GM23248 (cell line): Measurements from ENCODE around the gene JAML. TPM values are rescaled to one million over a fixed set of nuclear protein-coding genes. Genes with fewer than 3 reads are reported as not detected.

Source experiments
- DNase-seq: peaks from one replicate; pipeline ENCODE4 v3.0.0-alpha.2; 2015
- H2AFZ ChIP-seq: fragments of 200-600 bp; sonication (generic); 2 replicates; pipeline ENCODE4 v1.6.1; 2016; ENCODE audit warnings: antibody characterized with exemption
- H3F3A ChIP-seq: fragments of 200-600 bp; sonication (generic); 2 replicates; pipeline ENCODE4 v1.6.1; 2016; ENCODE audit warnings: mild to moderate bottlenecking, antibody characterized with exemption, mixed run types; ENCODE audit not compliant: insufficient read depth
- H3K27ac ChIP-seq: fragments of 200-600 bp; sonication (generic); 2 replicates; pipeline ENCODE4 v1.5.1; 2016; ENCODE audit warnings: mild to moderate bottlenecking
- H3K27me3 ChIP-seq: fragments of 200-600 bp; sonication (generic); replicated peaks from 2 replicates; pipeline ENCODE4 v1.6.1; 2016; ENCODE audit warnings: mild to moderate bottlenecking; ENCODE audit not compliant: insufficient read depth
- H3K36me3 ChIP-seq: fragments of 200-600 bp; sonication (generic); 2 replicates; pipeline ENCODE4 v1.6.1; 2016; ENCODE audit warnings: low read depth, mild to moderate bottlenecking
- H3K4me1 ChIP-seq: fragments of 200-600 bp; sonication (generic); 2 replicates; pipeline ENCODE4 v1.6.1; 2016; ENCODE audit warnings: mild to moderate bottlenecking; ENCODE audit not compliant: insufficient read depth
- H3K4me2 ChIP-seq: fragments of 200-600 bp; sonication (generic); one replicate; pipeline ENCODE4 v1.6.1; 2016; ENCODE audit warnings: mild to moderate bottlenecking; ENCODE audit not compliant: unreplicated experiment
- H3K4me3 ChIP-seq: fragments of 200-600 bp; sonication (generic); 2 replicates; pipeline ENCODE4 v1.5.1; 2016; ENCODE audit warnings: mild to moderate bottlenecking
- H3K79me2 ChIP-seq: fragments of 200-600 bp; sonication (generic); 2 replicates; pipeline ENCODE4 v1.6.1; 2016; ENCODE audit warnings: mild to moderate bottlenecking; ENCODE audit not compliant: insufficient read depth
- H3K9ac ChIP-seq: fragments of 200-600 bp; sonication (generic); 2 replicates; pipeline ENCODE4 v1.6.1; 2016; ENCODE audit warnings: mild to moderate bottlenecking
- H3K9me2 ChIP-seq: fragments of 200-600 bp; sonication (generic); 2 replicates; pipeline ENCODE4 v1.6.1; 2016; ENCODE audit warnings: mixed run types, mild to moderate bottlenecking, moderate library complexity; ENCODE audit not compliant: insufficient read depth
- H3K9me3 ChIP-seq: fragments of 200-600 bp; sonication (generic); one replicate; pipeline ENCODE4 v1.6.1; 2017; ENCODE audit warnings: low read depth
- H4K20me1 ChIP-seq: fragments of 200-600 bp; sonication (generic); 2 replicates; pipeline ENCODE4 v1.6.0; 2016; ENCODE audit not compliant: insufficient read depth
- EZH2 ChIP-seq: fragments of 200-600 bp; sonication (generic); IDR thresholded peaks from 2 replicates; pipeline ENCODE4 v1.6.1; 2018; ENCODE audit warnings: antibody characterized with exemption, mild to moderate bottlenecking; ENCODE audit not compliant: insufficient read depth, poor library complexity, severe bottlenecking
- EZH2phosphoT487 ChIP-seq: fragments of 200-600 bp; sonication (generic); IDR thresholded peaks from 2 replicates; pipeline ENCODE4 v1.6.1; 2018; ENCODE audit warnings: antibody characterized with exemption, moderate library complexity, mild to moderate bottlenecking, low read depth; ENCODE audit not compliant: insufficient read depth
- WGBS, 2 experiments: methylation state at CpG; one replicate each; pipeline ENCODE4 v1.1.6; 2015 to 2017; ENCODE audit warnings: low lambda C conversion rate in 2 of 2, low coverage in 1 of 2; ENCODE audit errors: missing lambda C conversion rate in 2 of 2; 5-methylcytosine and 5-hydroxymethylcytosine counted together
- in situ Hi-C: fragments of 300-500 bp; cut with MboI; formaldehyde crosslinking; loops from 2 replicates; pipeline ENCODE4 v1.15.0; 2020
- polyA plus RNA-seq: library from polyadenylated mRNA; unstranded; fragments of >200 nt; fragmentation: Nextera tagmentation; extraction: Ambion mirVana; gene quantifications from 2 replicates; pipeline ENCODE4 v1.2.1, GENCODE V29; 2016
- total RNA-seq: library from RNA; depleted of rRNA; stranded (reverse); fragments of >200 nt; shearing (Covaris generic); gene quantifications from 2 replicates; pipeline ENCODE4 v1.2.3, GENCODE V29; 2014

JAML gene
- total and polyA plus RNA-seq, 2 experiments from 2014 or later = not detected

DNA sequence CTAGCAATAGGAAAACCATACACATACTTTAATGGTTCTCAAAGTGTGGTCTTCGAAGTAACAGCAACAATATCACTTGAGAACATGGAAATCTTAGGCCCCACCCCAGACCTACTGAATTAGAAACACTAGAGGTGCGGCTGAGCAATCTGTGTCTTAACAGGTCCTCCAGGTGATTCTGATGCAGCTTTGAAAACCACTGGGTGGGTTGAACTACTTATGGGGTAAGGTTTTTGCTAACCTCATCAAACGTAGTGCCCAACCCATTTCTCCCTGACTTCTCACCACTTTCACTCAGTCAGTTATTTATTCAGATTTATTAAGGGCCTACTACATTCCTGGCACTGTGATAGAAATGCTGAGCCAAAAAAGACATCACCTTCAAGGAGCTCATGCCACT is 35.5 kb upstream of the JAML start:
- Histone ChIP-seq H3K9me3 (no peaks in the 10 kb centered on the region), H3K9me2 (no peaks in the 10 kb centered on the region), H3K4me2 (no peak overlapping the region), H3K27ac (no peak overlapping the region), H2AFZ (no peak overlapping the region), H3F3A (no peaks in the 10 kb centered on the region), H3K79me2 (no peaks in the 10 kb centered on the region), H3K36me3 (no peaks in the 10 kb centered on the region), H3K27me3 (peaks cover 29% of the 10 kb centered on the region), H3K9ac (no peak overlapping the region), H3K4me3 (no peak overlapping the region), H3K4me1 (no peaks in the 10 kb centered on the region), H4K20me1 (no peaks in the 10 kb centered on the region)
- DNase-seq = no peak
- 44 to 45% methylated on average over 3 of the region's 3 CpGs for WGBS, 2 experiments
- in situ Hi-C loops = no loop called here
- TF ChIP-seq EZH2 (no peak), EZH2phosphoT487 (no peak)

DNA sequence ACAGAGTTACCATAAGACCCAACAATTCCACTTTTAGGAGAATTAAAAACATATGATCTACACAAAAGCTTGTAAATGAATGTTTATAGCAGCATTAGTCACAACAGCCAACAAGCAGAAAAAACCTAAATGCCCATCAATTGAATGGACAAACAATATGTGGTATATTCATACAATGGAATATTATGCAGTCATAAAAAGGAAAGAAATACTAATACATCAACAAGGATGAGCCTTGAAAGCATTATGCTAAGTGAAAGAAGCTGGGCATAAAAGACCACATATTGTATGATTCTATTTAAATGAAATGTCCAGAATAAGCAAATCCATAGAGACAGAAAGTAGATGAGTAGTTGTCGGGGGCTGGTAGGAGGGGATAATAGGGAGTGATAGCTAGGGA is 34.3 kb upstream of the JAML start:
- no peak for DNase-seq
- Histone ChIP-seq H4K20me1 (no peaks in the 10 kb centered on the region), H3F3A (no peaks in the 10 kb centered on the region), H3K9ac (no peak overlapping the region), H3K79me2 (no peaks in the 10 kb centered on the region), H3K9me2 (no peaks in the 10 kb centered on the region), H3K4me2 (no peak overlapping the region), H3K4me1 (no peaks in the 10 kb centered on the region), H2AFZ (no peak overlapping the region), H3K4me3 (no peak overlapping the region), H3K27me3 (peaks cover 17% of the 10 kb centered on the region), H3K9me3 (no peaks in the 10 kb centered on the region), H3K27ac (no peak overlapping the region), H3K36me3 (no peaks in the 10 kb centered on the region)
- in situ Hi-C loops = no loop called here
- WGBS, 2 experiments = 85 to 96% methylated on average over 1 of the region's 1 CpG
- TF ChIP-seq EZH2phosphoT487 = no peak
- no peak for TF ChIP-seq EZH2

DNA sequence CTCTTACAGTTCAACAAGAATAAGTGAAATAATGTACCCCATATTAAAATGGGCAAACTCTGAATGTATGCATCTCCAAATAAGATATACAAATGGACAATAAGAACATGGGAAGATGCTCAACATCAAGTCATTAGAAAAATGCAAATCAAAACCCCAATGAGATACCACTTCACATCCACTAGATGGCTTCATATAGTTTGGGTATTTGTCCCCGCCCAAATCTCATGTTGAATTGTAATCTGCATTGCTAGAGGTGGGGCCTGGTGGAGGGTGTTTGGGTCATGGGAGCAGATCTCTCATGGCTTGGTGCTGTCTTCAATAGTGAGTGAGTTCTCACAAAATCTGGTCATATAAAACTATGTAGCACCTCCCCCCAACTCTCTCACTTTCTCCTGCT is 33.6 kb upstream of the JAML start:
- DNase-seq = no peak
- Histone ChIP-seq H3K27me3 (peaks cover 9% of the 10 kb centered on the region), H3K9me2 (no peaks in the 10 kb centered on the region), H3K79me2 (no peaks in the 10 kb centered on the region), H3K4me1 (no peaks in the 10 kb centered on the region), H3K4me3 (no peak overlapping the region), H3K9me3 (no peaks in the 10 kb centered on the region), H3K9ac (no peak overlapping the region), H3F3A (no peaks in the 10 kb centered on the region), H3K27ac (no peak overlapping the region), H3K36me3 (no peaks in the 10 kb centered on the region), H2AFZ (no peak overlapping the region), H3K4me2 (no peak overlapping the region), H4K20me1 (no peaks in the 10 kb centered on the region)
- 0% methylated on average over 1 of the region's 1 CpG for WGBS, 2 experiments
- in situ Hi-C loops = no loop called here
- TF ChIP-seq EZH2 = no peak
- no peak for TF ChIP-seq EZH2phosphoT487

DNA sequence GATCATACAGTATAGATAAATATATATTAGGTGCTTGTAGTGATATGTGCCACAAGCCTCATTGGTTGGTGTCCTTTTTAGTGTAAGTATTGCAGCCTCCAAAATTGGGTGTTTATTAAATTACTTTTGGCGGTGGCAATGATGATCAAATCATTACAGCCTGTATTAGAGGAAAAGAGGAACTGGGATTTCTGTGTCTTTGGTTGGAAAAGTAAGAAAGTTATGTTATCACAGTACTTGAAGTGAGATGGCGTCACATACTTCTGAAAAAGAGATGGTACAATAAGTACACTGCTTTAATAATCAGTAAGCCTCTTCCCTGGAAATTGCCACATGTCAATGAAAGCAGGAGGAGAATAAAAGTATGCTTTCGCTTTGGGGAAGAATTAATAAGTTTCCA is 27.9 kb upstream of the JAML start:
- no peaks in the 10 kb centered on the region for H3F3A ChIP-seq
- DNase-seq = no peak
- no peak overlapping the region for H3K27ac ChIP-seq
- H3K9ac ChIP-seq = no peak overlapping the region
- no peaks in the 10 kb centered on the region for H4K20me1 ChIP-seq
- no peak for TF ChIP-seq EZH2phosphoT487
- TF ChIP-seq EZH2 = no peak
- H3K36me3 ChIP-seq = no peaks in the 10 kb centered on the region
- 80 to 87% methylated on average over 3 of the region's 3 CpGs for WGBS, 2 experiments
- peak overlapping the region; percentile 92 for H2AFZ ChIP-seq
- 0 out of 2 replicates have a peak, but pooled peaks cover 3% of the 10 kb centered on the region for H3K4me1 ChIP-seq
- peak overlapping the region; percentile 78 for H3K4me3 ChIP-seq
- 0 out of 2 replicates have a peak, but pooled peaks cover 3% of the 10 kb centered on the region for H3K27me3 ChIP-seq
- in situ Hi-C loops = no loop called here
- H3K9me2 ChIP-seq = no peaks in the 10 kb centered on the region
- H3K9me3 ChIP-seq = no peaks in the 10 kb centered on the region
- peak overlapping the region; percentile 63 for H3K4me2 ChIP-seq
- no peaks in the 10 kb centered on the region for H3K79me2 ChIP-seq
